ENCODE results near the gene CMTM7. TPM values are rescaled to one million over a fixed set of nuclear protein-coding genes. Genes with fewer than 3 reads are reported as not detected.
A peak's percentile ranks its signal among the peaks of the same experiment; 100 is the strongest.

CMTM7 gene
- total RNA-seq, 1 donor from 2014 or later, result 2.9 TPM

GRCh38 chr3:32374788-32375595 is 16.7 kb upstream of the CMTM7 start:
- Histone ChIP-seq H3K9me3 (replicated peaks) (no peaks in the 10 kb centered on the region), H3K4me1 (no peaks in the 10 kb centered on the region), H3K36me3 (no peaks in the 10 kb centered on the region), H3K27me3 (ENCODE audit: low read depth) (no peaks in the 10 kb centered on the region), H3K4me3 (no peak overlapping the region), H3K27ac (replicated peaks) (no peak overlapping the region)
- DNase-seq, result no peak
- peak; percentile 74 for TF ChIP-seq CTCF (IDR thresholded peaks at IDR 0.05; ENCODE audit: borderline replicate concordance)
- intact Hi-C loops (cut with micrococcal nuclease), result loop anchor here (5.0 kb wide), 1 partner anchor 92 kb away; no protein-coding TSS in a partner anchor

GRCh38 chr3:32375596-32375930 is 16.1 kb upstream of the CMTM7 start:
- Histone ChIP-seq H3K27me3 (ENCODE audit: low read depth) (no peaks in the 10 kb centered on the region), H3K9me3 (replicated peaks) (no peaks in the 10 kb centered on the region), H3K4me3 (no peak overlapping the region), H3K4me1 (no peaks in the 10 kb centered on the region), H3K27ac (replicated peaks) (no peak overlapping the region), H3K36me3 (no peaks in the 10 kb centered on the region)
- TF ChIP-seq CTCF (IDR thresholded peaks at IDR 0.05; ENCODE audit: borderline replicate concordance), result no peak
- intact Hi-C loops (cut with micrococcal nuclease), result no loop called here
- no peak for DNase-seq

- no peaks in the 10 kb centered on the region for H3K27me3 ChIP-seq (ENCODE audit: low read depth)
- H3K4me3 ChIP-seq, result no peak overlapping the region
- no peak for DNase-seq
- H3K36me3 ChIP-seq, result no peaks in the 10 kb centered on the region
- no peak overlapping the region for H3K27ac ChIP-seq (replicated peaks)
- intact Hi-C loops (cut with micrococcal nuclease), result no loop called here
- no peak for TF ChIP-seq CTCF (IDR thresholded peaks at IDR 0.05; ENCODE audit: borderline replicate concordance)
- no peaks in the 10 kb centered on the region for H3K9me3 ChIP-seq (replicated peaks)
- H3K4me1 ChIP-seq, result no peaks in the 10 kb centered on the region
Measured at GRCh38 chr3:32376115-32376514, 15.5 kb upstream of the CMTM7 start.

GRCh38 chr3:32379831-32380500 is 11.7 kb upstream of the CMTM7 start:
- H3K27me3 ChIP-seq (ENCODE audit: low read depth), result no peaks in the 10 kb centered on the region
- H3K36me3 ChIP-seq, result no peaks in the 10 kb centered on the region
- no peak for DNase-seq
- no peak overlapping the region for H3K4me3 ChIP-seq
- H3K4me1 ChIP-seq, result no peaks in the 10 kb centered on the region
- TF ChIP-seq CTCF (IDR thresholded peaks at IDR 0.05; ENCODE audit: borderline replicate concordance), result no peak
- H3K27ac ChIP-seq (replicated peaks), result no peak overlapping the region
- intact Hi-C loops (cut with micrococcal nuclease), result no loop called here
- H3K9me3 ChIP-seq (replicated peaks), result no peaks in the 10 kb centered on the region

GRCh38 chr3:32381922-32382321 is 9.7 kb upstream of the CMTM7 start:
- DNase-seq, result no peak
- Histone ChIP-seq H3K4me1 (peaks cover 4% of the 10 kb centered on the region), H3K9me3 (replicated peaks) (no peaks in the 10 kb centered on the region), H3K27ac (replicated peaks) (no peak overlapping the region), H3K36me3 (no peaks in the 10 kb centered on the region), H3K27me3 (ENCODE audit: low read depth) (peaks cover 5% of the 10 kb centered on the region), H3K4me3 (no peak overlapping the region)
- intact Hi-C loops (cut with micrococcal nuclease), result no loop called here
- TF ChIP-seq CTCF (IDR thresholded peaks at IDR 0.05; ENCODE audit: borderline replicate concordance), result no peak

Data from left ventricle myocardium inferior (tissue), 1 donor.